Activated T-cell treated with anti-CD3 and anti-CD28 coated beads, Interleukin-2, amount 50 U/mL, for 1 hour (primary cell): ENCODE measurements around the gene FBXL22.

ENCODE experiments used
- DNase-seq: peaks from one replicate; pipeline ENCODE4 v3.0.0-alpha.2; 2020

The FBXL22 gene, protein sequence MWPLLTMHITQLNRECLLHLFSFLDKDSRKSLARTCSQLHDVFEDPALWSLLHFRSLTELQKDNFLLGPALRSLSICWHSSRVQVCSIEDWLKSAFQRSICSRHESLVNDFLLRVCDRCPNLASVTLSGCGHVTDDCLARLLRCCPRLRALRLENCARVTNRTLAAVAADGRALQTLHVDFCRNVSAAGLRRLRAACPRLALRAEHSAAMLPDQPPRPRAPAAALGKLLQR

DNA sequence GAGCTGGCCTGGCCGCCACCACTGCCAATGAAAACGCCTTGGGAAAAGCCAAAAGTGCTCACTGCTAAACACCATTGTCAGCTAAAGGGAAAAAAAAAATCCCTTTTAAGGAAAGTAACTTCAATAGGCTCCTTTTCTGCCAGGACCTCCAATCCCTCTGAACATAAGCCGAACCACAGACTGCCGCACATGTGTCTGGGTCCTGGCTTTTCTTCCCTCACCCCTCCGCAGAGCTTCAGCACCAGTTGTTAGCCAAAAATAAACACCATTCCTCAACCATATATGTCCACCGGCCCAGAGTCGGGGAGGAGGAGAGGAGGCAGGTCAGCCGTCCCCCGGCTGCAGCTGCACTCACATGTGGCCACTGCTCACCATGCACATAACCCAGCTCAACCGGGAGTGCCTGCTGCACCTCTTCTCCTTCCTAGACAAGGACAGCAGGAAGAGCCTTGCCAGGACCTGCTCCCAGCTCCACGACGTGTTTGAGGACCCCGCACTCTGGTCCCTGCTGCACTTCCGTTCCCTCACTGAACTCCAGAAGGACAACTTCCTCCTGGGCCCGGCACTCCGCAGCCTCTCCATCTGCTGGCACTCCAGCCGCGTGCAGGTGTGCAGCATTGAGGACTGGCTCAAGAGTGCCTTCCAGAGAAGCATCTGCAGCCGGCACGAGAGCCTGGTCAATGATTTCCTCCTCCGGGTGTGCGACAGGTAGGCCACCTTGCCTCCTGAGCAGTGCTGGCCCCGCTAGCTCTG is at the start of gene FBXL22:
Gene FBXL22, plus strand, starts transcription at position 350 of the 753 bp plus-strand sequence. Its CDS starts 6 bp downstream, at position 356.
- no peak for DNase-seq

DNA sequence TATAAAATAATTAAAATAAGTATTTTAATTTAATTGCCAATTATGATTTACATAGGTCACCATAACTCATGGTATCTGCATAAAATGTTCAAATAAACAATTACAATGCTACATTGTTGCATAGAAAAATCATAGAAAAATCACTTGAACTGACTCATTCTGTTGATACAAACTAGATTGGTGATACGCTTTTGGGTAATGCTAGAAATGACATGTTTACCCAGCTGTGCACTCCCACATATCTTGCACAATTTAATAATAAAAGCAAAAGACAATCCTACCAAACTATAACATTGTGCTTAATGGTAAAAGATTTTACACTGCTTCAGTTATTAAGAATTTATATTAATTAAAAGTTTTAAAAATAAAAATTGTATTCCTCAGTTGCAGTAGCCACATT is 45.8 kb upstream of the FBXL22 start:
- DNase-seq = no peak

DNA sequence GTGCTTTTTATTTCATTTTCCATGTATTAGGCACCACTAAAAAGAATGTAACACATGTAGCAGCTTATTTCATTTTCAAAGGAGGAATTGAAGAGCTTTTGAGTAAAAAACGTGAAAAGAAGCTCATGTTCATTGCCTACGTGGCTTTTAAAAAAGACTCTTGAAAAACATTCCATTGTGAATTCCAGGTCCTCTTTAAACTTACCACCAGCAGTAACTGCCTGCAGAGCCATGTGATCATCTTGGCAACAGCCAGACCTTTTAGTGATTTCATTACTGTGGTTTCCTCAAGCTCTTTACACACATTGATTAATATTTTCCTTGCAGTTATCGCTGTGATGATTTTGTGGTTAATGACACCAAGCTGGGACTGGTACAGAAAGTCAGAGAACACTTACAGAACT is 43.8 kb upstream of the FBXL22 start:
- DNase-seq = no peak

DNA sequence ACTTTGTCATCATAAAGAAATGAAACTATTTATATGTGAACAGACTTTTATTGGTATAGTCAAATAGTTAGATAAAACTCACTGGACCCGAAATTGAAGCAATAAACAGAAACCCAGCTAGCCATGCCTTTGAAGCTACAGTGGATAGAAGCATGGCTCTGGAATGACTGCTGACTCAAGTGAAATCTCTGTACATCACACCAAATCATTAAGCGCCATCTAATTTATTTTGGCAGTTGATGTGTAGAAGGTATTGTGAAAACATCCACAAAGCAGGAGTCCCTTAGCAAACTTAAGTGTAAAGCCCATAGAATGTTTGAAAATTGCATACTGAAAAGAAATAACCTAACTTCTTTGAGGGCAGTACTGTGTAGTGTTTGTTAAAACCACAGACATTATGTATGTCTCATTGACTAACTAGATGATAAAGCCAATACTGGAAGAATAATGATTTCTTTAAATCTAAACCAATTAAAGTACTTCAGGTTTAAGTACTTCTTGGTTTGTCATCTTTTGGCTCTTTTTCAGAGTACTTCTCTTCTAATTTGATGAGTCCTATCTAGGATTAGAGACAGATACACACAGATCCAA is 42.8 kb upstream of the FBXL22 start:
- no peak for DNase-seq

DNA sequence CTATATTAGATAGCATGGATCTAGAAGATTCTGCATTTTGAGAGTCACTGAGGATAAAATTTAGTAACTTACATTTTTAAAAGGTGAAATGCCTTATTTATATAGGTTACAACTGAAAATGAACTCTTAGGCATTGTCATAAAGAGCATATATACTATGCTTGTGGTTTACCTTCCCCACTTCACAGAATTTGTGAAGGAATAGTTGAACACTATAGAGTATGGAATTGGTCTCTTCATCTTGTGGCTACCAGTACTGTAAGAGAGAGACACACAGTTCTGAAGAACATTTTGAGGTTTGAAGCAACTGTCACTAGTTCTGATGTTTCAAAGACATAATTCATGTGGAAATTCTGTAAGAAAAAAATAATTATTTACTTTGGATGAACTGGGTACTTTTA is 41.7 kb upstream of the FBXL22 start:
- DNase-seq = no peak

DNA sequence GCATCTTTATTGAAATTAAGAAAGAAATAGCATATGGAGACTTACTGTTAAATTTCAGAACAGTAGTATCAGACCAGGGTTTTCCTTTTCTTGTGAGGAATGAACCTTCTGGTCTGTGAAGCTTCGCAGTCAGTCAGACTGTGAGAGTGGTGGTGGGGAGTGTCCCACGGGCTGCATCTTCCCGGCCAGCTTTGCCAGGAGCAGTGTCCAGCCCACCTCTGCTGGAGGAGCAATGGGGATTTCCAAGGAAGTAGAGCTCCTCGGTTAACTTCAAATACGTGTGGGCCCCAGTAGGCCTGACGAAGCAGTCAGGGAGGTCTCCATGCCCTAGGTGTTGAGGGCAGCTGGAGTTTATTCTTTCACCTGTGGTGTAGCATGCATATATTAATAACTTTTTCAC is 40.9 kb upstream of the FBXL22 start:
- no peak for DNase-seq

DNA sequence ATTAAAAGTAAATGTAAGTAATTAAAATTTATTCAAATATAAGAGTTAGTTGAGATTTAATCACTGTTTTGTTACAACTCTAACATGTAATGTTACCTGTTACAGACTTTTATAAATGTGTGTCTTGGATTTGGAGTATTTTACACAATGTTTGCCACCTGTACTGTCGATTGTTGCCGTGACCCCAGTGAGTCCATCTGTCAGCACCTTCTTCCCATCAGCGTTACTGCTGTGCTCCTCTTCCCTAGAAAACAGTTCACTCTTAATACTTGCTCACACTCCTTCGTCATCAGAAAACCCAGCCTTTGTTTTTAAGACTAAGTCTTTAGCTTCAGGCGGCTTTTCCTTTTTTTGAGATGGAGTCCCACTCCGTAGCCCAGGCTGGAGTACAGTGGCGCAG is 40.5 kb upstream of the FBXL22 start:
- no peak for DNase-seq

DNA sequence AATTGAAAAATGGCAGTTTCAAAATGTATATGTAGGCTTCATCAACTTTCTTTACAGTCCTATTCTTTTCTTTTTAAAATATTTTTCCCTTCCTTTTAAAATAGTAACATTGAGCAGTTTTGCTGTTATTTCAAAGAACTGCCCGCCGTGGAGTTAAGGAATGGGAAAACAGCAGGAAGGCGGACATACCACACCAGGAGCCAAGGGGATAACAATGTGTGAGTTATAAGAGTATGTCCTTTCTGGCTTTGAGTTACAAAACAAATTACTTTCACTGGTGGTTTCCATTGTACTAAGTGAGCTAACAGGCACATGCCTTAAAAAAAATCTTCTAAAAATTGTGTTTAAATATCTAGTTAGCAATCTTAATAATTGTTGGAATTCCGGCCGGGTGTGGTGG is 37.4 kb upstream of the FBXL22 start:
- DNase-seq = no peak

DNA sequence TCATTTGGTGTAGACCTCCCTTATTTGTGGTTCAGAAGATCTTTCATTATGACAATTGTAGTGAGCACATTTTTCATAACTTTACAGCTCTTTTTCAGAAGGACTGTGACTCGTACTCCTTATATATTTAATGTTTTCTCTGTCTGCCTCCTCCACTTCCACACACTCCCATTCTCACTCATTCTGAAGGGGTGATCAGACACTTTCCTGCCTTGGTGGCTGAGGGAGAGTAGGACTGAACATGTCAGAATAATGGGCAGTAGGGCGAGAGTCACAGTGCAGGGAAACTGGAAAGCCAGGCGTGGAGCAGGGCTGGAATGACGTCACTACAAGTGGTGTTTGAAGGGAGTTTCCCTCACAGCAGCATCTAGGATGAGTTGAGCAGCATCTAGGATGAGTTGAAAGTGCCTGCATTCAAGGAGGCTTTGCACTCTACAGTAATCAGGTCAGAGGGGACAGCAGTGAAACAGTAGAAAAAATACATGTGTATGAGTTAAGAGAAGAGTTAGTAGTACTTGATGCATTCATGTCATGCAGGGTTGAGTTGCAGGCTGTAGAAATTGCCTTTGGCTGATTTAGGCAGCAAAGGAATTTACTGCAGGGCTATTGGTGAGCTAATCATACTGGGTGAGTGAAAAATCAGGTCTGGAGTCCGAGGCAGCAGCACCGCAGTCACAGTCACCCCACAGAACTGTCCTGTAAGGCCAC is 36.3 kb upstream of the FBXL22 start:
- no peak for DNase-seq

DNA sequence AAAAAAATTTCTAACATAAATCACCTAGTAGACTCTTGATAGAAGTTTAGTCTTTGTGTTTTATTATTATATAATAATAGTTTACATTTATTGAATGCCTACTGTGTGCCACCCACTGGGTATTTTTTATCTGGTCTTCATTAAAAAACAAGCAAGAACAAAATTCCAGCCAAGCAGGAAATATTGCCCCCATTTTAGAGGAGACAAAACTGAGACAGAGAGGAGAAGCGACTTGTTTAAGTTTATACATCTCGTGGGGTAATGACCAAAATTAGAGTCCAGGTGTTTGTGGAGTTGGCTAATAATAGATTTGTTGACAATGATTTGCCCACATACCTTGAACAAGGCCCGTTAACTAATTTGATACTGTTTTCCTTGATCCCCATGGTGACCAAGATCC is 33.1 kb upstream of the FBXL22 start:
- DNase-seq = no peak

DNA sequence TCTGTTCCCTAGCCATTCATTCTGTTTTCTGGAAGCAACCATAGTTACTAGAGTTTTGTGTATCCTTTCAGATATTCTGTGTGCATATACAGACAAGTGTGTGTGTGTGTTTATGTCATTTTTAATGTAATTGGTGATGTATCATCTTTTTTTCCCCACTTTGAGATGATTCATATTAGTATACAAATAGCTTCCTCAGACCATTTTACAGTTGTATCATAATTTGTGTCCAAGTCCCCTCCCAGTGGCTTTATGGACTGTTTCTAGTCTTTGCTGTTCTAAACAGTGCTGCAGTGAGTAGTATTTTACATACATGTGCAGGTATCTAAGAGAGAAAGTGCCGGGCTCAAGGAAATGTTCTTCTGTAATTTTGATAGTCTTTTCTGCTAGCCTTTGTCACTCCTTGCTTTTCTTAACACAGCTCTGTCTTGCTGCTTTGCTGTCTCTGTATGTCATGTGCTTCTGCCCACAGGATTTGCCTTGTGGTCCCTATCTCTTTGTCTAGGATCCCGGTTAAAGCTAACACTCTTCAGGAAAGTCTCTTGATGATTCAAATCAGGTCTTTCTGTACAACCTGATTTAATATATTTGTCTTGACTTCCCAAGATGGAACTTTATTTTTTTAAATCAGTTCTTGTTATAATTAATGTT is 31.5 kb upstream of the FBXL22 start:
- DNase-seq = no peak

DNA sequence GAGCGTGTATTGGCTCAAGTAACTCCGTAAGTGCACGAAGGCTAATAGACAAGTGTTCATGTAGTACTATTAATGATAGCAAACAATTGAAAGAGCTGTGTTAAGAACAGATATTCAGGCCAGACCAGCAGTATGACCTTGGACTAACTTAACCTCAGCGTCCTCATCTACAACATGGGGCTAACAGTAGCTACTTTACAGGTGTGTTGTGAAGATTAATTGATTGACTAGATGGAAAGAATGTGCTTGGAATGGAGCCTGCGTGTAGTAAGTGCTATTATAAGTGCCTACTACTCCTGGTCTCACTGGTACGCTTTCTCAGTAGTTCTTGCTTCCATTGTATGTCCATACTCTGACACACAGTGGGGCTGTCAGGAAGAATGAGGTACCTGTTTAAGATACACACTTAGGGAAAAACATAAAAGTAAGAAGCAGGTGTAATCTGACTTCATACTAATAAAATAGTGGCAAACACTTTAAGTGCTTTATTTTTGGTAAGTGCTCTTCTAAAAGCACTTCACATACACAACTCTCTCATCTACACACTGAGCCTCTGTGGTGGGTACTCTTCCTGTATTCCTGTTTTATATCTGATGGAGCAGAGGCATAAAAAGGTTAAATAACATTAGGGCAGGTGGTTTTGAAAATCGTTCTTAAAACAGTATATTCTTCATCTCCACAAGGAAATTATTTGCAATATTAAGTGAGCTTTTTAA is 24.3 kb upstream of the FBXL22 start:
- no peak for DNase-seq

DNA sequence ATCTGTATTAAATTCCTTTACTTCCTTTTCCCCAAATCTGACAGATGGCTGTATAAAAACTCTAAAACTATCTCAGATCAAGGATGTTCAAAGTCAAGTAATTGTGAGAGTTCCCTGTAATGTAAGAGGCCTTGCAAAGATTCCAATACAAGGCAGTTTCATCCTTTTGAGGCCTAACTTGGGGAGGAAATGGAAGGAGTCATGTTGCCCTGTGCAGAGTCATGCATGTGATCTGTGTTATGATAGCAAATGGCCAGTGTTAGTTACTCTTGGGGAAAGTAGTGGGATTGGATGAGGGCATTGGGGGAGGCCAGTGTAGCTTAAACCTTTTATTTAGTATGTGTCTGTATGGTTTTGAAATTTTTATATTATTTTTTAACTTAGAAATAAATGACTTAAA is 23.7 kb upstream of the FBXL22 start:
- DNase-seq = no peak

DNA sequence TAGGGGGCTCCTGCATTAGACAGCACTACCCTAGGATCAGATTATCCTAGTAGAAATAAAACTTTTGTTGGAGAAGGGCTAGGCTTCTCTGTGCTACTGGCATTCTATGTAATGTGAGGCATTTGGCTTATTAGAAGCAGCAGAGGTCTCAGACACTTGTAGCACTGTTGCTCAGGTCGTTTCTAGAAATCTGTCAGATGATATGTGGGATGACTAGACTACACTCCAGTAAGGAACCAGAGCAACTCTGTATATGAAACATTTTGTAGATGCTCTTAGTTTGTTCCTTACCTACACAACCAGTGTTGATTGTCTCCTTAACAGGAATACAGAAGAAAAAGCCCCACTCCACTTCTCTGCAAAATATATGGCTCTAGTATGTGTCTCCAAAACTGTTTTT is 21.9 kb upstream of the FBXL22 start:
- no peak for DNase-seq

DNA sequence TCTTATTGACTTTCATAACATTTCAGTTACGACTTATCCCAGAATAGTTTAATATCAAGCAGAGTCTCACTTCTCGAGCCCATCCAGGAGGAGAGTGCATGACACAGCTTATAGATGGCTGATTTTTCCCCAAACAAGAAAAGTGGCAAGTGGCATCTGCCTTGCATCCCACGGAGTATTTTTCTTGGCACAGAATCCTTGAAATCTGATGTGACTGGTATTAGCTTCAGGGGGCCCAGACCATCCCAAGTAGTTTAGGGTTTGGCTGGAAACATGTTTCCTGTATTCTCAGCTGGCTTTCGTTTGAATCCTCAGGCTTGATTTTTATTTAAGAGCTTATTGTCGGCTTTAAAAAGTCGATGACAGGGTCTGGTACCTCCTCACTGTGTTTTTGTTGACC is 20.7 kb upstream of the FBXL22 start:
- DNase-seq = no peak

DNA sequence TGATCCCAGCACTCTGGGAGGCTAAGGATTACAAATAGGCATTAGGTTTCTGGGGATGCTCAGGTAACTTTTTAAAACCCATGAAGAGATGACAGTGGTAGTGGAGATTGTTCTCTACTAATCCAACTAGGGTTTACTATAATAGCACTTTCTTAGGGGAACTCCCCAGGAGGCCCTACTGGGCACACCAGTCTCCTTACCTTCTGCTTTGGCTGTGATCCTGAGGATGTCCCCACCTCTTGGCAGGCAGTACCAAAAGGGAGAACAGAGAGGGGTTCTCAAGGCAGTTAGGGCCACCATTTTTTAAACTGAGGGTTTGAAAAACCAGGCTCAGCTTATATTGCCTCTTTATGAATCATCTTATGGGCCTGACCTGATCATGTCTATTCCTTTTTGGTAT is 15.0 kb upstream of the FBXL22 start:
- DNase-seq = no peak

DNA sequence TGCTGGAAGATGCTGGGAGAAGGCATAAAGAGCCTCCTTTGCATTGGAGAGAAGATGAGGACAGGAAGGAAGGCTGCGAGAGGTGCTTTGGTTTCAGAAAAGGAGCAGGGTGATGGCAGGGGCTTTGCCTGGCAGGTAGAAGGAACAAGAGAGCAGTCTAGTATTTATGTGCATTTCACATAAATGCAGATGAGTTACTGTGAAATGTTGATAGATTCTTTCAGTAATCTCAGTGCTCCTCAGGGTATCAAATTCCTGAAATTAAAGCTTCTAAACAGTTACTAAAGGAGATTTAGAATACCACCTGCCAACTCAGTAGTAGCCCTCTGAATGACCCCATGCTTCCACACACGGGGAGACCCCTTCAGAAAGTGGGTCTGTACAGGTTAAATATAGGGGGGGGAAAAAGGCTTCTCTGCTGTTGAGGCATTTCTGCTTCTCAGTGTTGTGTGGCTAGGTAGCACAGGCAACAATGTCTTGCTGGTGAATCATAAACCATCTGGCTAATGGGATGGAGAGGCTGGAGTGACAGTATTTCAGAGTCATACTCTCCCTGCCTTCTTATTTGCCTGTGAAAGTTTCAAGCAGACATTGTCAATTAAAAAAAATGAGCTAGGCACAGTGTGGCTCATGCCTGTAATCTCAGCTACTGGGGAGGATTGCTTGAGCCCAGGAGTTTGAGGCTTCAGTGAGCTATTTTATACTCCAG is 14.3 kb upstream of the FBXL22 start:
- DNase-seq = no peak

DNA sequence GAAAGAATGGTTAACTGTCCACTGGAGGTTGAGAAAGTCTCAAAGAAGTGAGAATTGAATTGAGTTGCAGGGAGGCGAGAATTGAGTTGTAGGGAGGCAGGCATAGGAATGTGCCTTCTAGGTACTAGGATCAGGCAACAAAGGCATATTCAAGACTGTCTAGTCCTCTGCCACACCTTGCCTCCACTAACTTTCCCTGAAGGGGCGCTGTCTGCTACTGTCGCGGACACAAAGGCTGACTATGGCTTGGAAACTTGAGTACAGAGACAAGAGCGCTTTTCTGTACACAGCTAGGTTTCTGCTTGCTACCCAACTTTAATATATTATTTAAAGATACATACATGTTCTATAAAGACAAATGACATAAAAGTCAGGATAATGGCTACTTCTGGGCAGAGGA is 10.4 kb upstream of the FBXL22 start:
- no peak for DNase-seq

DNA sequence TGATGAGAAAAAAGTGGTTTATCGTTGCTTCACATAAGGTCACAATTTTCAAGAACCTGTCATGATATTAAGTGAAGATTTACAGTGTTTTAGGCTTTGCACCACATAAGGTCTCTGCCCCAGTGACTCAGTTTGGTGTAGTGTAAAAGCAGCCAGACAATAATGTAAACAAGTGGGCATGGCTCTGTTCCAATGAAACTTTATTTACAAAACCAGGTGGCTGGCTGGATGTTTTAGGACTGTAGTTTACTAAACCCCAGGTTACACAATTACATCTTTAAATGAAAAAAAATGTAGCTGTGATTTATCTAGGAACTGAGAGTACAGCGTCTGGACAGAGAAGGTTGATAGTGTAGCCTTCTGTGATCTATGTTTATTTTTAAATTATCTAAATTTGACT is 9.7 kb upstream of the FBXL22 start:
- no peak for DNase-seq

DNA sequence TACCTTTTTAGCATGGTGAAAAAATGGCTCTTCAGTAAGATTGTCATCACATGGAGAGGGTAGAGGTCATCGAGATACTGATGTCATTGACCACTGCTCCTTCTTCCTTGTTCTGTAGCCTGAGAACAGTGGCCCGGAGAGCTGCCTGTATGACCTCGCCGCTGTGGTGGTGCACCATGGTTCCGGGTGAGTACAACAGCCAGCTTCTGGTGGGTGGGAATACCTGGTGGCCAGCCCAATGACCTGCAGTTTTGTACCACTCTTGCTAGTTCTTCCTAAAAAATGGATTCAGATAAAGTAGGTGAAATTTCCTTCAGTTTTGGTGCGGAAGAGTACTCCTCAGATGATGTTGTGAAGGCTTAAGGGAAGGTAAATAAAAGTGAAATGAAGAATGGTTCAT is 8.4 kb upstream of the FBXL22 start:
- no peak for DNase-seq

DNA sequence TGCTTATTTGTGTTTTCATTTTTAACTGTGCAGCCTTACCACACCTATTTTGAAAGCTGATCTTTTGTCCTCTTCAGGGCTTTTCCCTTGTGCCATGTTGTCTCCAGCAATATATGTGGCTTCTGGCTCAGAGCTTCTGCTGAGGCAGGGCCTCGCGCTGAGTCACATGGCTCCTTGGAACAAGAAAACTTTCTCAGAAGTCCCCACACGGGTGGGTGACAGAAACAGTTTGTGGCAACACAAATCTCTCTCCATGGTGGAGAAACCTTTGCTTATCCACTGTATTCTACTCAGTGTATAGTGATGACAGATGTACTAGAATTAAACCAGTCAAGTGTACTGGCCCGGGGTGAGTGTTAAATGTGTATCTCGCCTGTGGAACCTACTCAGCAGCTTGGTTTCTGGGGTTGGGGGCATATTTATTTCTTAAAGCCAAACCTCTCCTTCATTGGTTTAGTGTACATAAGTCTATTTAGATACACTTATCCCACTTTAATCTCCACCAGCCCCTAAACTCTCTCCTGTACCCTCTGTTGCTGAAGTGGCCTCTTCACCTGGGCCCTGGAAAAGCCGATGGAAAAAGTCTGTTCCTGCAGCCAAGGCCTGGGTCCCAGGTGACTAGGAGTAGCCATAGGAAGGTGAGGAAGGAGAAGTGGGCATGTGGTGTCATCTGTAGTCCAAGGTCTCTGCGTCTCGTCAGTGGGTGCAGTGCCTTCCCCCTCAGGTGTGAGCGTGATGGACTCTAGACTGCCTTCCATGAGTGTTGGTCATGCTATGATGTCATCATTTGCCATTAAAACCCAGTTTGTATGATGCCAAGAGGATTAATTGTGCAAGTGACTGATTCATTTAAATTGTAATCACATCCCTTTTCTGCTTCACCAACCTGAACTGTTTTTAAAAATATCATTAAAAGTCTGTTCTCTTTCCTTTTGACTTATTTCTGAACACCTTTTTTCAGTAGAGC is 3.2 kb upstream of the FBXL22 start:
- DNase-seq = peak; percentile 37
